Liver (tissue), 3 donors: ENCODE data around the gene EML6.

Experiments used
- CTCF ChIP-seq: fragments of 150-350 bp; IDR thresholded peaks from 2 replicates; pipeline ENCODE4 v1.5.1; 2017; ENCODE audit warnings: improper control_type of control experiment, low read depth, low read length; ENCODE audit not compliant: missing input control
- EGR1 ChIP-seq, 2 donors: IDR thresholded peaks; 2 replicates each; pipeline ENCODE4 v1.6.1; 2016 to 2018; ENCODE audit warnings: antibody characterized with exemption in 2 of 2, low read depth in 2 of 2
- MAX ChIP-seq: IDR thresholded peaks from 2 replicates; pipeline ENCODE4 v1.6.1; 2016; ENCODE audit warnings: antibody characterized with exemption
- SP1 ChIP-seq: IDR thresholded peaks from 2 replicates; pipeline ENCODE4 v1.6.1; 2018; ENCODE audit warnings: antibody characterized with exemption, mild to moderate bottlenecking
- TAF1 ChIP-seq: conservative IDR thresholded peaks from 2 replicates; pipeline ENCODE4 v1.6.1; 2016; ENCODE audit warnings: antibody characterized with exemption, mild to moderate bottlenecking
- YY1 ChIP-seq: IDR thresholded peaks from 2 replicates; pipeline ENCODE4 v1.6.1; 2016; ENCODE audit warnings: antibody characterized with exemption, mild to moderate bottlenecking
- ZBTB33 ChIP-seq: IDR thresholded peaks from 2 replicates; pipeline ENCODE4 v1.6.1; 2016; ENCODE audit warnings: antibody characterized with exemption
- TF ChIP-seq, protein P1 (sequence below): IDR thresholded peaks from 2 replicates; pipeline ENCODE4 v1.6.1; 2016; ENCODE audit warnings: antibody characterized with exemption, mild to moderate bottlenecking
- donor health status: healthy.
- donor health status: healthy.

DNA sequence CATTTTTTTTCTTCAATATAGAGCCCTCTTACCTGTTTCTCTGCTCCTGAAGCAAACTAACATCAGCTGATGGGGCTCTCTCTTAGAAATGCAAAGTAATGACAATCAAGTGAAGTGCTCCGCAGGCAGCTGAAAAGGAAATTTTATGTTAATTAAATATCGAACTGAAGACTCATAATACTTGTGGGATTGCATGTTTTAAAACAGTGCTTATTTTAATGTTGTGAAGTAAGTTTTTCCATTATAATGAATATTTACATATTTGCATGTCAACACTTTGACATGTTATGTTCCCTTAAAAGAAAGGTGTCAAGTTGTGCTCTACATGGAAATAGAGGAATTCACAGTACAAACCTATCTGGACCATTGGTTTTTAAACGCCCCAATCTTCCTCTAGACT is 97.1 kb downstream of the EML6 start:
- TF ChIP-seq CTCF, result no peak
- TF ChIP-seq SP1, result no peak
- no peak for TF ChIP-seq MAX
- no peak for TF ChIP-seq ZBTB33
- TF ChIP-seq EGR1 (IDR thresholded peaks at IDR 0.05; ENCODE audit: low read depth in 2 of 2), result no peak
- TF ChIP-seq, protein P1, sequence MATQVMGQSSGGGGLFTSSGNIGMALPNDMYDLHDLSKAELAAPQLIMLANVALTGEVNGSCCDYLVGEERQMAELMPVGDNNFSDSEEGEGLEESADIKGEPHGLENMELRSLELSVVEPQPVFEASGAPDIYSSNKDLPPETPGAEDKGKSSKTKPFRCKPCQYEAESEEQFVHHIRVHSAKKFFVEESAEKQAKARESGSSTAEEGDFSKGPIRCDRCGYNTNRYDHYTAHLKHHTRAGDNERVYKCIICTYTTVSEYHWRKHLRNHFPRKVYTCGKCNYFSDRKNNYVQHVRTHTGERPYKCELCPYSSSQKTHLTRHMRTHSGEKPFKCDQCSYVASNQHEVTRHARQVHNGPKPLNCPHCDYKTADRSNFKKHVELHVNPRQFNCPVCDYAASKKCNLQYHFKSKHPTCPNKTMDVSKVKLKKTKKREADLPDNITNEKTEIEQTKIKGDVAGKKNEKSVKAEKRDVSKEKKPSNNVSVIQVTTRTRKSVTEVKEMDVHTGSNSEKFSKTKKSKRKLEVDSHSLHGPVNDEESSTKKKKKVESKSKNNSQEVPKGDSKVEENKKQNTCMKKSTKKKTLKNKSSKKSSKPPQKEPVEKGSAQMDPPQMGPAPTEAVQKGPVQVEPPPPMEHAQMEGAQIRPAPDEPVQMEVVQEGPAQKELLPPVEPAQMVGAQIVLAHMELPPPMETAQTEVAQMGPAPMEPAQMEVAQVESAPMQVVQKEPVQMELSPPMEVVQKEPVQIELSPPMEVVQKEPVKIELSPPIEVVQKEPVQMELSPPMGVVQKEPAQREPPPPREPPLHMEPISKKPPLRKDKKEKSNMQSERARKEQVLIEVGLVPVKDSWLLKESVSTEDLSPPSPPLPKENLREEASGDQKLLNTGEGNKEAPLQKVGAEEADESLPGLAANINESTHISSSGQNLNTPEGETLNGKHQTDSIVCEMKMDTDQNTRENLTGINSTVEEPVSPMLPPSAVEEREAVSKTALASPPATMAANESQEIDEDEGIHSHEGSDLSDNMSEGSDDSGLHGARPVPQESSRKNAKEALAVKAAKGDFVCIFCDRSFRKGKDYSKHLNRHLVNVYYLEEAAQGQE, result no peak
- TF ChIP-seq YY1, result no peak
- no peak for TF ChIP-seq TAF1
